ENCODE measurements around the gene ZNF532.

The ZNF532 gene

DNA sequence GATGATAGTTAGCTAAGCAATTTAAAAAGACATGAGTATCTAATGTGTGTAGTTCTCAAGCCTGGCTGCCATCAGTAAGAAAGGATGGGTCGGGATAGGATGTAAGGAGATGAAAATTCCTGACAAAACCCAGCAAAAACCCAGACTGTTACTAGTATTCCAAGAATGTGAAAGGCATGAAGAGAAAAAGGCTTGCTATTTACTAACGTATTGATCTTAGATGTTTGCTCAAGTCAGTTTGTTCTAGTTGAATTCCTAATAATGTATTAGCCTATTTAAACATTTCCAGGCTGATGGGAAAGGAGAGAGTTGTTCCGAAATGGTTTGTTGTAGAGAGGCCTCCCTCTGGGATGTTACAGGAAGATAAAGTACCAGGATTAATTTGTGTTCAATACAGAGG lies 88.2 kb downstream of the ZNF532 start:
- no peak for DNase-seq

DNA sequence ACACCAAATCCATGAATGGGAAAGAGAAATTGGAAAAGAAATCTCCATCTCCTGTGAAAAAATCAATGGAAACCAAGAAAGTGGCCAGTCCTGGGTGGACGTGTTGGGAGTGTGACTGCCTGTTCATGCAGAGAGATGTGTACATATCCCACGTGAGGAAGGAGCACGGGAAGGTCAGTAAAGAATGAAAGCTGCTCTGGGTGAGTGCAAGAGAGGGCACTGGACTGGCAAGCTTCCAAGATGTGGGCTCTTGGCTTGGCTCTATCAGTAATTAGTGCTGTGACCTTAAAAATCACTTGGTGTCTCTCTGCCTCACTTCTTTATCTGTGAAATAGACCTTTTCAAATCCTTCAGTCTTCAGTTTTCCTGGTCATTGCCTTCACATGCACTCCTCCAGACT lies 89.0 kb downstream of the ZNF532 start:
- DNase-seq: no peak

DNA sequence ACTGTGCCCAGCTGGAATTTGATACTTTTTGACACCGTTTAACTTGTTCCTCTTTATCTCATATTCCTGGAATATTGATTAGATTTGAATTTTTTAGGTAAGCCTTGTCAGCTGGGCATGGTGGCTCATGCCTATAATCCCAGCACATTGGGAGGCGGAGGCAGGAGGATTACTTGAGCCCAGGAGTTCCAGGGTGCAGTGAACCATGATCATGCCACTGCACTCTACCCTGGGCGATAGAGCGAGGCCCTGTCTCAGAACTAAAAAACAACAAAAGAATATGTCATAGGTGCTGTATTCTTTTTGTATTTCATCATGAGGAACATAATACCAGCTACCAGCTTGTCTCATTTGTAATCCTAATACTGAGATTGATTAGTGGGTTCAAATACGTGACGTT lies 90.3 kb downstream of the ZNF532 start:
- no peak for DNase-seq

DNA sequence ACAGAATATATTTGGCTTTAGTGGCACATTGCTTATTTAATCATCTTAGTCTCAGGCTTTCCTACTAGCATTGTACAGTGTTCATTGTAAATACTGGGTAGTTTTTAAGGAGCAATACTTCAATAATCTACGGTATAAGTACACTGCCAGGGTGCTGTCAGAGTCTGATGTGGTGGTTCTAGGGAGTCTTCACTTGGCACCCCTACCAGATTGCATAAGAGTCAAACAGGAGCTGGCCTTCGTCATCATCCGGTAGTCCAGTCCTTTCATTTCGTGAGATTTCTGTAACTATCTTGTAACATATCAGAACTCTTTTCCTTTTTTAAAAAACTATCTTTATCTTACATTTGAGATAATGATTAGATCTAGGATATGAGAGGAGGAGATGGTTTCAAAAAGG lies 91.1 kb downstream of the ZNF532 start:
- DNase-seq: no peak

DNA sequence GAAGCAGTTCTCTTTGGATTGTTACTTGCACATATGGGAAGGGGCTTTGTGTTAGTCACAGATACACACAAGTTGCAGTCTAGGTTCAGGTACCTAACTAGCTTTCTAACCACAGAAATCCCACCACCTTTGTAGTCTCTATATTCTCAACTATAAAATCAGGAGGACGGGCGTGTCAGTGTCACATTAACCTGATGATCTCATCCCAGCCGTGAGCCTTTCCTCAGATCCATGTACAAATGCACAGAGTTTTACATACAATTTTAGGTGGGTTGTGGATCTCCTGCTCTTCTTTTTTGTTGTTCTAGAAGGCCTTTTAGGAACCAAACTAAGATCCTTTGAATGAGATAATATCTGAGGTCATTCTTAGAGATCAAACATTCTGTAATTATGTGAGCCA lies 94.0 kb downstream of the ZNF532 start:
- DNase-seq: no peak

DNA sequence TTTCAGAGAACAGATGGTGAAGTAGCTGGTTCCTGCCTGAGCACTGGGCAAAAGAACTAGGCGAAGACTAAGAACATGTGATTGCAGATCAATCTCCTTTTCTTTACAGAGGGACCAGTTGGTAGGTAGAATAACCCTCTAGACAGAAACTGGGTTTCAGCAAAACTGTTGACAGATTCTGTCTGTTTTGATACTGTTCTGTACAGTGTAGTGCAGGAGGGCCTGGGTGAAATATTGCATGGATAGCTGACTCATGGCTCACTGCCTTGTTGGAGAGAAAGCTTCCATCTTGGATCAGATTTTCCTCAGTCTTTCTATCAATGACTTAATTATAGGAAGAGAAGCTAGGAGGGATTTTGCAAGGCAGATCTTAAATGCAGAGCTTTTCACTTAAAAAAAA lies 95.8 kb downstream of the ZNF532 start:
- no peak for DNase-seq

DNA sequence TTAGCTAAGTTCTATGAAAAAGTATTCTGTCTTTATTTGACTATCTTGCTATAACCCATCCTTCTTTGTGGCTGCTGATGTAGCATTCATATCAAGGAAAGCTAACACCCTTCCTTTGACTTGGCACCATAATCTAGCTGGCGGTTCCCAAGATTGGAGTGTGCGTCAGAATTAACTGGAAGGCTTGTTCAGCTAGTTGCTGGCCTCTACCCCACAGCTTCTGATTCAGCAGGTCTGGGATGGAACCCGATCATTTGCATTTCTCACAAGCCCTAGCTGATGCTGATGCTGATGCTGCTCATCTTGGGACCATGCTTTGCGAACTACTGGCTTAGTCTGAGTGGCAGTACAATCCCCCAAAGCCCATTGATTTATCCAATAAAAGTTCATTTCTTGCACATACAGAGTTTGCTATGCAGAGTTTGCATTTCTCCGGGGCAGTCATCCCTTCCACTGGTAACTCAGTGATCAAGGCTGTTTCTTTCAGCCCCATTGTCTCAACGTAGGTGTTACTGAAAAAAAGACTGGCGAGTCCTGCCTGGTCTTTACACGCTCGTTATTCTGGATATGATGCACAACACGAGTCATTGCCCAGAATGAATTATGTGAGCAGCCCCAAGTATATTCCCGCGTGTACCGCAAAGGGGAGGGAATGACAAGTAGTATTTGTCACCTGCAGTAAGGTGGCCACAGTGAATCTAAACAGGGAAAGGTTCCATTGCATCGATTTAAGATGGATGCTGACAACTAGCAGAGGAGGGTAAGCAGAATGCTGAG lies 96.5 kb downstream of the ZNF532 start:
- DNase-seq: no peak

DNA sequence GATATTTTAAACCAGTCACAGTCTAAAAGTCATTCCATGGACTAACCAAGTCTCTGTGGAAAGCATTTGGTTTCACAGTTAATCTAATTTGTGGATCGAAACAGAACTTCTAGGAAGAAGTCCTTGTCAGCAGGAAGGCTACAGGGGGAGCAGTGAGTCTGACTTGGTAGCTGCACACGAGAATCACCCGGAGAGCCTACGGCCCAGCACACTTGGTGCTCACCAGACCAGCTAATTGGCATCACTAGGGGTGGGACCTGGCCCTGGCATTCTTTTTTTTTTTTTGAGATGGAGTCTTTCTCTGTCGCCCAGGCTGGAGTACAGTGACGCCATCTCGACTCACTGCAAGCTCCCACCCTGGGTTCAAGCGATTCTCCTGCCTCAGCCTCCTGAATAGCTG lies 97.7 kb downstream of the ZNF532 start:
- DNase-seq: no peak

DNA sequence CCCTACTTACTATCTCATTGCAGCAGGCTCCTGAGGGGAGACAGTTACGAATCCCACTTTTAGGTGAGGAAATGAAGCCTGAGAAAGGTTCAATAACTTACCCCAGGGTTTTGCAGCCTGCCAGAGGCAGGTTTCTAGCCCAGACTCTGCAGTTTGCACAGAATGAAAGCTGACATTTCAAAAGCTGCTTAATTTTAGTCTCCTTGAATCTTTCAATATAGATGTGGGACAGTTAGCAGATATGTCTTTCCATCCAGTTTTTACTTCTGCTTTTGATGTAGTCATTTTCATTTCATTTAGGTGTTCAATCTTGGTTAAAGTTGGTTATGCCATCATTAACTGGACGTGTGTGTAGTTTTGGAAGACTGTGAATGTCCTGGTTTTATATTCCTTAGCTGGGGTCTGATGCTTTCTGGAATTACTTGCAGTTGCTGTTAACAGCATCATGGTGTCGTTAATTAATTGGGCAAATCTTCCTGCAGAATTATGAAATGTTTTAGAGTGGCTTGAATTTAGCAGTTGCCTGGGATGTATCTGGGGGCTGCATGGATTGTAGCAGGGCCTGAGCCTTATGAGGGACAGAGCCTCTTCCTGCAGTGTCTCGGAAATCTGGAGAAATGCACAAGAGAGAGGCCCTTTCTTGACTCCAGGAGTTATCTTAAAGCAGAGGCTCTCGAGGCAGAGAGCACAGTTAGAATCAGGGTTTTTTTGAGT lies 100.8 kb downstream of the ZNF532 start:
- no peak for DNase-seq

DNA sequence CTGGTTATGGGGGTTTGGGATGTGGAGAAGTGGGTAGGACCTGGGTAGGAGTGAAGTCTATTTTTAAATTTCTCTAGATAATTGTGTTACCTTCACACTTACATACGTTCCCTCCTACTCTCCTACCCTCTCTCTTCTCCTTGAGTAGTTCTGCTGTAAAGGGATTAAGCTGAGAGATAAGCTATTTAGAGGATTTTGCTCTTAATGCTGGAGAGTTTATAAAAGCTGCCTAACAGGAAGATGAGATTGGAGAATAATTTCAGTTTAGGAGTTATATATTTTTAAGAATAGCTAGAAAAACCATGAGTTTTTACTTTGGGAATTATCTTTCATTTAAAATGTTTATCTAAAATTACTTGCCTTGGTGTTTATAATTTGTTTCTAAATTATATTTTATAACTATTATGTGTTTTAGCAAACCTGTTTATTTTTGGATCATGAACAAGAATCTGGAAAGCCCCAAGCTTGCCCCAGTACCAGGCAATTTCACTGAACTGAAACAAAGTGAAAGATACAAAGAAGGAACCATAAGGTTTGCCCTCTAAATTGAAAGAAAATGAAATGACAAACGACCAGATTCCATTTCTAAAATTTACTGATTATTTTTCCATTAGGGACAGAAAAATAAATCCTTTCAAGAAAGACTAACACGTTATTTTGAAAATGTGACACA lies 101.5 kb downstream of the ZNF532 start:
- no peak for DNase-seq

DNA sequence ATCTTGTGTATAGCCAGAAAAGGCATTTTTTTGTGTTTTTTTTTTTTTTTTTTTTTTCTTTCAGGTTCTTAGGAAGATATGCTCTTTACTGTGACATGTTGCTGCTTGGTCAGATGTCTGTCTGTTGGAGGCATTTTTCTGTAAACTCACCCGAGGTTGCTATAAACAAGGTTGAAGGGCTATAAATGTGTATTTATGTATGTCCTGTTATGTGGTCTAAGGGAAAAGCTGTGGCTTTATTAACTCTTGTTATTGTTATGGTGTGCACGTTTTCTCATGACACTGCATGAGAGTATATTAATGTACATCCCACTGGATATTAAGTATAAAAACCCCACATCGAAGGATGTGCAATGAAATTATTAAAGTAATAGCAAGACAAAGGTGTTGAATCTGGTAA lies 102.0 kb downstream of the ZNF532 start:
- no peak for DNase-seq

DNA sequence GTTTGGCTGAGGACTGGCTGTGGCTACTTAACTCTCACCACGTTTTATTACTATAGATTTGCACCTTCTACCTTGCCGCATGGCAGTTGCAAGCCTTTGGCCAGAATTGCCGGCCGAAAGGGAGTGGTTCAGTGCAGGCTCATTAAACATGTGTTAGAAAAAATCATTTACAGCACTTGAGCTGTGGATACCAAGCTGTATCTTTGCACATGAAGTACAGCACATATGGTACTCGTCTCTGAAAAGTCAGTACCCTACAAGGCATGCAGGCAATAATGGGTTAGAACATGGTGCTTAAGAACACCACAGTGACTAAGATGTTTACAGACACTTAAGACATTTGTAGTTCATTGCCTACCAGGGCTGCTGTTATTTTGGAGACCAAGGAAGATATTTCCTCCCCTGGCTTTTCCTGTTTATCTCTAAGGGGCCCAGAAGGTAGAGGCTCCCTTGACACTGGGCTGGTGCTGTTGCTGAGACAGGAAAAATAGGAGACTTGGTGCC lies 103.1 kb downstream of the ZNF532 start:
- no peak for DNase-seq

DNA sequence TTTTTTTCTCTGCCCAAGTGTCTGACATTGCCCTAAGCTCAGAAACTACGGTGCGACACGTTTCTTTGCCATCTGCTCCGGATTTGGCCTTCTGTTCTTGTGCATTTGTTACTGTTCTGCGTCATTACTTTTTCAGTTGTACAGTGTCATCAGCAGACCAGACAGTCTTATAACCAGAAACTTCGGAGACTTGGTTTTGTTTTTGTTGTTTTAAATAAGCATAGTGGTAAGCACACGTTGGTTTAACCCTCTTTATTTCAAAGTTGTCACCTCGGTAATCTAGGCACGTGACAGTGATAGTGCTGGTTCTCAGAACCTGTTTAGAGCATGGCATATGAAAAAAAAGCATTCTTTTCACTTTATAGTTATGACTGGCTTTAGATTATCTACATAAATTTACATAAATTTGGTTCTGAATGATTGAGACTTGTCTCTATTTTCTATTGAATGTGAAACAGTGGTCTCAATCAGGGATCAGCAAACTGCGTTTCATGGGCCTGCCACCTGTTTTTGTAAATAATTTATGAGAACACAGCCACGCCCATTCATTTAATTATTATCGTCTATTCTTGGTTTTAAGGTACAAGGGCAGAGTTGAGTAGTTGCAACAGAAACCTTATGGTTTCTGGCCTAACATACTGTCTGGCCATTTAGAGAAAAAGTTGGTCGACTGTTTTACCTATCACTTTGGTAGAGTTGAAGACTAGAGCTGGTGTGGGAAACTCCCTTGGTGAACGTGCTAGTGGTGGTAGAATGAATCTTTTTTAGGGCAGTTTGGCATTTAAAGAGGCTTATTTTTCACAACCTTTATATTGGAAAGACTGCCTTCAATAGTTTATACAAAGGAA lies 106.5 kb downstream of the ZNF532 start:
- no peak for DNase-seq

DNA sequence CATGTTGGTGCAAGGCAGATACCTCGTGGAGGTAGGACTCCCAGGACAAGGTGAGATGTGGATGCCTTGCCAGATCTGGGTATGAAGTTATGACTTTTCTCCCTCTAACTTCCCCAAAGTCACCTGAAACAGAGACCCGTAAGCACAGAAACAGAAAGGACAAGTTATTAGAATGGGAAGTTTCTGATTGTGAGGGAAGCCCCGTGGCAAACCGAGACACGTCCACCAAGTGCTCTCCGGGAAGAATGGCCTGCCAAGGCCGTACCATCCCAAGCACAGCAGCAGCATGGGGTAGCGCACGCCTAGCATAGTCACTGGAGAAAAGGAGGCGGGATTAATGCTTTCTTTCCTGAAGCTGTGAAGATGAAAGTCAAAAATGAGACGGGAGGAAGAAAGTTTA lies 110.6 kb downstream of the ZNF532 start:
- DNase-seq: no peak

DNA sequence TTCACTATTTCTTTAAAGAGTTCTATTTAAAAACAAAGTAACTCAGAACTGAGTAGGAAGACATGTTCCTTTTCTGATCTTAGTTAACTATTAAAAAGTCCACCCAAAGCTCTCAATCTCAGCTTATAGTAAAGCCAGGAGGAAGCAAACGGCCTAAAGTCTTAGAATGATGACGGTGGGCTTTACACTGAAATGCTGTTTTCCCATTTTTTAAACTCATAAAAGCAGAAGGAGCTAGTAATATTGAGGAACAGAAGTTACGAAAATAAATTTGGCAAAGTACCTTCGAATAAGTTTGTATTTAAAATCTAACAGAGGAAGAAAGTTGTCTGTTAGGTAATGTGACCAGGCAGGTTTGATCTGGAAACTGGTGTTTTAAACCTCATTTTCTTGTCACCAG lies 111.1 kb downstream of the ZNF532 start:
- DNase-seq: no peak

DNA sequence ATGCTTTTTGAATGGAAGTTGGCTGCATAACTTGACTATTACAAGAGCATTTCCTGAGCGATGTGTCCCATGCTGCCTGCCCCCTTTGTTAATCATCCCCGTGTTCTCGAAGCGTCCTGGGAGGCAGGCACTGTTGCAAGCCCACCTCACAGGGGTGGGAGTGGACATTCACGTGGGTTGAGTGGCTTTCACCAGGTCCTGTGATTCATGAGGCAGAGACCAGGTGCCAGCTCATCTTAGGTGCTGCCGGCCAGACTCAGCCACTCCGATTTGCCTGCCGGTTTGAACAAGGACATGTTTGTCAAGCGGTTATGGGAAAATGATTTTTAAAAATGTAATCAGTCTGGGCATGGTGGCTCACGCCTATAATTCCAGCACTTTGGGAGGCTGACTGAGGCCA lies 112.5 kb downstream of the ZNF532 start:
- no peak for DNase-seq

DNA sequence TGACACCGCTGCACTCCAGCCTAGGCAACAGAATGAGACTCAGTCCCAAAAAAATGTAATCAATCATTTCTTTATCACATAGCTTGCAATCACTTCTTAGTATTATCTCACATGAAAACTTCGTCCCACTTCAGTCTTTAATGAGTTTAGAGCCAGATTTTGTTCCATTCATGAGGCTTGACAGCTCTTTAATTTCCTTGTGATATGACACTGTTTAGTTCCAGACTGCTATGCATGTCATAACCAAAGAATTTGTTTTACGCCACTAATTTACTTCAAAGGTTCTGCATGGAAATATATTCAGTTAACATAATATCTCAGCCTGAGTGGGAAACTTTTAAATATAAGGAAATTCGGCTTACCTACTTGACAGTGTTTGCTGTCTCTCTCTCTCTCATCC lies 113.1 kb downstream of the ZNF532 start:
- DNase-seq: no peak

DNA sequence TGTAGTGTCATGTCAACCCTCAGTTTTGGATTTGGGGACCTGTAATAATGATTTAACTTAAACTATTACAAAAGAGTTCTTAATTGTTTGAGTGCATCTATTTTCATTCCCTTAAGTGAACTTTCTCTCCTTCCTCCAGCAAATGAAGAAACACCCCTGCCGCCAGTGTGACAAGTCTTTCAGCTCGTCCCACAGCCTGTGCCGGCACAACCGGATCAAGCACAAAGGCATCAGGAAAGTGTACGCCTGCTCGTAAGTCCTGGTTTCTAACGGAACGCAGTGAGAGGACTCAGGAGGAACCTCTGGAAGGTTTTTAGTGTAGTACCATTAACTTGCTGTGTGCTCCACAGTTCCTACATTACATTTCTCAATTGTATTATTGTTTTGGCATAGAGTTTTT lies 114.2 kb downstream of the ZNF532 start:
- DNase-seq: no peak

DNA sequence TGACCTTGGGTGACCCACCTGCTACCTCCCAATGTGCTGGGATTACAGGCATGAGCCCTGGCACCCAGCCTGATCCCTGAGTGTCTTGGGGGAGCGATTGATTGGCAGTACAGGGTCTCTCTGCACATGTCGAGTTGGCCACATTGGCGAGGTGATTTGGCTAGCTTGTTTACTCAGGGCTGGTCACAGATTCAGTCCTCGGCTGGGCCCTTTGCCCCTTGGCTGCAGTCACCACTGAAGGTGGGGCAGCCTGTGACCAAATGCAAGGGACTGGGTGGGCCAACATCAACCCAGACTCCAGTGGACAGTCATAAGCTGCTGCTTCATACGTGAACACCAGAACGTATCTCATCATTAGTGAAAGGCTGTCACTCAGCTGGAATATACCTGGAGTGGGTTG lies 114.9 kb downstream of the ZNF532 start:
- no peak for DNase-seq

DNA sequence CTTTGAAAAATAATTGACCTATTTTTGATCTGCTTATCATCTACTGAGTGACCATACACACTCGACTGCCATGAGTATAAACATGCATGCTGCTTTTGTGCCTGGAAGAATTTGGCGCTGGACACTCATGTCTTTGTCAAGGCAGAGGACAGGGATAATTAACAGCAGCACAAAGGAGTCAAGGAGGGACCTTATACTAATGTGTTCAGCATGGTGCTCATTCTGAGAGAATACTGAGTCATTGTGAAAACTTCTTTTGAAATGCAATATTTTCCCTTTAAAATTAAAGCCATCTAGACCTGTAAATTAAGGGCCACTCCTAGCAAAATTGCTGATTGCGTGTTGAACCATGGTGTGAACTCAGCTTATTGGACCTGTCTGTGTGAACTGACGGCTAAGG lies 116.3 kb downstream of the ZNF532 start:
- DNase-seq: no peak

DNA sequence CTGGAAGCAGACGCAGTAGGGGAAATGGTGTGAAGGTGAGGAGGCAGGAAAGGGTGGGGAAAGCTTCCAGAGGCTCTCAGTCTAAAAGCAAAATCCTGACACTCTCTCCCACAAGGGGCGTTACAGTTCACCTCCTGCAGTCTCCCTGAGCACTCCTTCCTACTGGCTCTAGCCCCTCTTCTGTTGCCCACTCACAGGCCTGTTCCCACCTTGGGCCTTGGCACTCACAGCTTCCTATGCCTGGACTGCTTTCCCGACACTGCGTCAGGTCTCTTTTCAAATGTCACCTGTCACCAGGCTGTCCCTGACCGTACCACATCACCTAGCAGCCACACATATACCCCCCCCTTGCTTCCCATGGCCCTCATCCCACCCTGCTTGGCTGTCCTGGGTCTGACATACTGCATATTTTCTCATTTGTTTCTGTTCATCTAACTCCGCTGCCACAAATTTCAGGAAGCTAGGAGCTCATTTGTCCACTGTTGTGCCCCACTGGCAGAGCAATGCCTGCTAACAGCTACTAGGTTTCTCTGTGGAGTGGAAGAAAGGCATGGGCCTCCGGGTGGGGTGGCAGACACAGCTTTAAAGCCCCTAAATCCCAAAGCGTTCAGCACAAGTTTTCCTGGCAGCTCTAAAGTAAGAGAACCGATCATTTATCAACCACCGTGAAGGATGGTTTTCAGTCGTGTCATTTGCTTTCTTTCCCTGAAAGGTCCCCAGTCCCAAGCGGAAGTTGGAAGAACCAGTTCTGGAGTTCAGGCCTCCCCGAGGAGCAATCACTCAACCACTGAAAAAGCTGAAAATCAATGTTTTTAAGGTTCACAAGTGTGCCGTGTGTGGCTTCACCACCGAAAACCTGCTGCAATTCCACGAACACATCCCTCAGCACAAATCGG lies 118.8 kb downstream of the ZNF532 start:
- no peak for DNase-seq

DNA sequence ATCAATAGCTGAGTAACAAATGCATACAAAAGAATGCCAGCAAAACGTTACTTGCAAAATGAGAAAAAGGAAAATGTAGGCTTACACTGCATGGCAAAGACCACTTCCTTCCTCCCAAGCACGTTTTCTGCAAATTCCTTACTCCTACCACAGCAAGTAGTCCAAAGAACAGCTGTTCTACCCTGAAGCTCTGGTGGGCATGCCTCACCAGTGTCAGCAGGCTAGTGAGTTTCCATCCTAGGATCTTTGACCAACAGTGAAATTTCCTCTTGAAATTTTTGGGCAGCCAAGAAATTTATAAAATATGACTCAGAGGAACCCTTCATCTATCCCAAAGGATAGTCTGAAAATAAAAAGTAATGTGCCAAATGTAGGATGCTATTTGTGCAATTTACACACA lies 123.9 kb downstream of the ZNF532 start:
- DNase-seq: no peak
